Activated CD8-positive, alpha-beta memory T cell treated with anti-CD3 and anti-CD28 coated beads, Interleukin-2, amount 10 ng/mL, durations not matched to agents 7 days and 5 days (primary cell): ENCODE results near the gene PPDPF. TPM values are rescaled to one million over a fixed set of nuclear protein-coding genes. Genes with fewer than 3 reads are reported as not detected.
"Not testable (repeated sequence)": the region's sequence is repeated elsewhere in the genome, so short reads cannot be mapped to it uniquely, and the experiment has no call there.

ENCODE experiments used
- ATAC-seq: fragments of 150-1000 bp; cut with Tn5 transposase; one replicate; pipeline ENCODE4 v1.10.0; 2021; ENCODE audit warnings: moderate library complexity
- CTCF ChIA-PET: fragments of 350-600 bp; sonication (Branson Sonifier 250); formaldehyde crosslinking; loops from one replicate; lab custom pipeline; 2021; ENCODE audit warnings: antibody characterized with exemption; lab: Charles Lee
- DNase-seq: peaks from one replicate; pipeline ENCODE4 v3.0.0-alpha.2; 2020
- H3K27ac Mint-ChIP-seq: one replicate; pipeline ENCODE4 v1.8.0; 2021; ENCODE audit warnings: mild to moderate bottlenecking, mixed read lengths
- H3K27me3 Mint-ChIP-seq: one replicate; pipeline ENCODE4 v1.8.0; 2021; ENCODE audit warnings: mixed read lengths
- H3K36me3 Mint-ChIP-seq: one replicate; pipeline ENCODE4 v1.8.0; 2021; ENCODE audit warnings: mild to moderate bottlenecking, mixed read lengths
- H3K4me1 Mint-ChIP-seq: one replicate; pipeline ENCODE4 v1.8.0; 2021; ENCODE audit warnings: mixed read lengths
- H3K4me3 Mint-ChIP-seq: one replicate; pipeline ENCODE4 v1.8.0; 2021; ENCODE audit warnings: mild to moderate bottlenecking, moderate library complexity, mixed read lengths
- H3K9me3 Mint-ChIP-seq: one replicate; pipeline ENCODE4 v1.8.0; 2022; ENCODE audit warnings: low read depth, mixed read lengths
- total RNA-seq, 2 experiments: library from RNA; stranded (reverse); gene quantifications; one replicate each; pipeline ENCODE4 v1.2.3, GENCODE V29; 2021

Gene PPDPF
- total RNA-seq, 2 experiments from 2014 or later: 138 to 237 TPM

DNA sequence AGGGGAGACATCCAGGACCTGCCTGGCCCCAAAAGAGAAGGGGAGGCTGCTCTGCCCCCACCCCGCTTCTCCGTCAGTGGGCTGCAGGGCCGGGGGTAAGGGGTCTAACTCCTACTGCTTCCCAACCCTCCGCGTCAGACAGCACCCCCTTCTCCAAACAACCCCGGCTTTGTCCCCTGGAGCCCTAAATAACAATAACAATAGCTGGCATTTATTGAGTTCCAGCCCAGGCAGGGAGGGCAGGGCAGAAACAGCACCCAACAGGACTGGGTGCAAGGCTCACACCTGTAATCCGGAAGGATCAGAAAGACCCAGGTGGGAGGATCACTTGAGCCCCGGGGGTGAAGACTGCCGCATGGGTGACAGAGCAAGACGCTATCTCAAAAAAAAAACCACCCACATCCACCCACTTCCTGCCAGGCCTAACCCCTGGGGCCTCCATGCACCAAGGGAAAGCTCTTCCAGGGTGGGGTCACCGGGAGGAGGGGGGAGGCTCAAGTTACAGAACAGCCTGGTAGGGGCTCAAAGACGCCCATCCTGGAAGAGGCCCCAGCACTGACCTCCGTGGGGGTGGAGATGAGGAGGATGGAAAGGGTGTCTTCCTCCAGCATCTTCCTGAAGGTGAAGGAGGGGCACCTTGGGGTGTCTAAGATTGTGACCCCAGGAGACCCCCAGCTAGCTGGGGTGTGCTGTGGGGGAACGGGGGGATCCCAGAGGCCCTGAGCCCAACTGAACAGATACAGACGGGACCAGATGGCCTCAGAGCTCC, 32.1 kb downstream of the PPDPF start:
- H3K4me3 Mint-ChIP-seq: peak overlapping the region; percentile 38
- peak; percentile 81 for DNase-seq
- H3K36me3 Mint-ChIP-seq: peaks cover 2% of the 10 kb centered on the region
- peak; percentile 58 for ATAC-seq
- CTCF ChIA-PET: interaction anchor here (1.0 to 4.6 kb wide), 8 partner anchors 9 to 425 kb away, joined by 3 to 34 read pairs (median 4); partner anchors contain the start of genes PPDPF, PTK6 and TPD52L2
- no peaks in the 10 kb centered on the region for H3K9me3 Mint-ChIP-seq
- H3K27ac Mint-ChIP-seq: peak overlapping the region; percentile 86
- peaks cover 14% of the 10 kb centered on the region for H3K4me1 Mint-ChIP-seq
- H3K27me3 Mint-ChIP-seq: peaks cover 23% of the 10 kb centered on the region

DNA sequence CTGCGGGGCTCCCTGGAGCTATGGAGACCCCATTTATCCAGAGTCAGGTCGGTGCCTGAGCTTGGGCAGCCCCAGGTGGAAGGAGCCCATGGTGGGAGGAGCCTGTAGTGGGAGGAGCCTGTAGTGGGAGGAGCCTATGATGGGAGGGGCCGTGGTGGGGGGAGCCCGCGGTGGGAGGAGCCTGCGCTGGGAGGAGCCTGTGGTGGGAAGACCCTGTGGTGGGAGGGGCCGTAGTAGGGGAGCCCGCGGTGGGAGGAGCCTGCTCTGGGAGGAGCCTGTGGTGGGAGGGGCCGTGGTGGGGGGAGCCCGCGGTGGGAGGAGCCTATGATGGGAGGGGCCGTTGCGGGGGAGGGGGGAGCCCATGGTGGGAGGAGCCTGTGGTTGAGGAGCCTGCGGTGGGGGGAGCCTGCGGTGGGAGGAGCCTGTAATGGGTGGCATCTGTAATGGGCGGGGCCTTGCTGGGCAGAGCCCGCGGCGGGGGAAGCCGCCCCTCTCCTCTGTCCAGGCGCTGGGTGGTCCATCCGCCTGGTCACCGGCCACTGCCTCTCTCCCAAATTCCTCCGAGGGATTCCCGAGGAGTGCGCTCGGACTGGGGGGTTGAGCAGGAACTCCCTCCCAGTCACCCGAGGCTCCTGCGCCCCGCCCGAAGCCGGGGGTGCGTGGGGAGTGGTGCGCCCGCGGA, 32.8 kb downstream of the PPDPF start:
- Mint-ChIP-seq H3K9me3 (no peaks in the 10 kb centered on the region), H3K4me3 (peak overlapping the region; percentile 38), H3K36me3 (peaks cover 4% of the 10 kb centered on the region), H3K27ac (peak overlapping the region; percentile 86), H3K4me1 (peaks cover 14% of the 10 kb centered on the region), H3K27me3 (peaks cover 23% of the 10 kb centered on the region)
- ATAC-seq (peak; percentile 73), DNase-seq (peak; percentile 95)
- CTCF ChIA-PET: interaction anchor here (1.0 to 4.6 kb wide), 7 partner anchors 9 to 424 kb away, joined by 3 to 34 read pairs (median 5); partner anchors contain the start of genes PPDPF, PTK6 and TPD52L2

DNA sequence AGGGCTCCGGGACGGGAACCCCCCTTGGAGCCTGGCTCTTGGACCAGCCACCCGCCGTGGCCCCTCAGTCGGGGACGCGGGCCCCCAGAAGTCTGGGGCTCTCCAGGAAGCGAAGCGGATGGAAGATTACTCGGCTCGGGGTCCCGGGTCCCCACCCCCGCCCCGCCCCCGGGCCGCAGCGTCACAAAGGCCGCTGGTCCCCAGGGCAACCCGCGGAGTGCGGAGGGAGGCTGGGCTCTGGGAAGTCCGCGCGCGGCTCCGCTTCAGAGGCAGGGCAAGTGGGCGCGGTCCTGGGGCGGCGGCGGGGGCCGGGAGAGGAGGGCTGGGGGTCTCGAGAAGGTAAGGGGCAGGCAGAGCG, 33.3 kb downstream of the PPDPF start, which contains the start of gene FNDC11:
Gene FNDC11 (plus strand): TSS at position 227 of the 358 bp plus-strand sequence. CDS start 1,505 bp downstream, outside the sequence.
- DNase-seq (peak; percentile 60), ATAC-seq (peak; percentile 13)
- Mint-ChIP-seq H3K27me3 (peaks cover 20% of the 10 kb centered on the region), H3K27ac (peak within 1 kb of the TSS; percentile 86), H3K4me1 (peaks cover 14% of the 10 kb centered on the region), H3K9me3 (no peaks in the 10 kb centered on the region), H3K4me3 (peak within 1 kb of the TSS; percentile 38), H3K36me3 (peaks cover 7% of the 10 kb centered on the region)
- CTCF ChIA-PET: interaction anchor here (1.5 kb wide), 2 partner anchors 9 to 311 kb away, joined by 3 to 4 read pairs; partner anchors contain the start of gene TPD52L2

DNA sequence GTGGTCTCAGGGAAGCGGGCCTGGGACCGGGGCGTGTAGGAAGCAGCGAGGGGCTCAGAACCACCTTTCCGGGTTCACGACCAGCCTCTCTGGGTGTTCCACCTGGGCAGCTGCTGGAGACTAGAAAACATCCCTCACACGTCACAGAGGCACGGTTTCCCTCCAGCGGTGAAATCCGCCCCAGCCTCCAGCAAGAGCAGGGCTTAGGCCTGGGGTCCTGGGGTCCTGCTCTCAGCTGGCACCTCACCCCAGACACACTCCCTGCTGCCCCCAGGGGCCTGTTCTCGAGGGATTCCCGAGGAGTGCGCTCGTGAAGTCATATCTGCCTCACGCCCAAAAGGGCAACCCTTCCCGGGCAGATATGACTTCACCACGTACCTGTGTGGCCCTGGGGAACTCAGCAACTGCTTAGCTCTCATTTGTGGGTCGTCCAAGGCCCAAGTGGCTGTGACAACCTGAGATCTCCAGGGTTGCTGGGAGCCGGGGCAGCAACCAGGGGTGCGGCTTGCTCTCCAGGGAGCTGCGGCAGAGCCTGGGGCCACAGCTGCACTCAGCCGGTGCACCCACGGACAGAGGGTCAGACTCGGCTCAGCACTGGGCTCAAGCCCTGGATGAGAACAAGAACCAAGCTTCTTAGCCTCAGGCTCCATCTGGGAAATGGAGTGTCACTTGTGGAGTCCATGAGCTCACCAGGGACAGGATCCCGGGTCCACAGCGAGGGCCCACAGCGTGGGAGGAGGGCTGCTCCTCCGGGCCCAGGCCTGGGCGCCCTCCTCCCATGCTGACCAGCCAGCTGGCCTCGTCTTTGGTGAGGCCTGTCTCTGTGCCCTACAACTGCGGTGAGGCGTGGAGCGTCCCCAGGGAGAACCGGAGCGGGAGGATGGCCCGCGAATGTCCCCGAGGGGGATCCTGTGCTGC, 34.1 kb downstream of the PPDPF start:
- Mint-ChIP-seq H3K4me1 (peaks cover 14% of the 10 kb centered on the region), H3K9me3 (no peaks in the 10 kb centered on the region), H3K36me3 (peaks cover 10% of the 10 kb centered on the region), H3K4me3 (peak overlapping the region; percentile 26), H3K27ac (no peak overlapping the region), H3K27me3 (peaks cover 15% of the 10 kb centered on the region)
- CTCF ChIA-PET: interaction anchor here (0.9 to 1.5 kb wide), 4 partner anchors 8 to 310 kb away, joined by 3 to 4 read pairs (median 4); partner anchors contain the start of genes RTEL1 and TPD52L2
- ATAC-seq (no peak), DNase-seq (no peak)

DNA sequence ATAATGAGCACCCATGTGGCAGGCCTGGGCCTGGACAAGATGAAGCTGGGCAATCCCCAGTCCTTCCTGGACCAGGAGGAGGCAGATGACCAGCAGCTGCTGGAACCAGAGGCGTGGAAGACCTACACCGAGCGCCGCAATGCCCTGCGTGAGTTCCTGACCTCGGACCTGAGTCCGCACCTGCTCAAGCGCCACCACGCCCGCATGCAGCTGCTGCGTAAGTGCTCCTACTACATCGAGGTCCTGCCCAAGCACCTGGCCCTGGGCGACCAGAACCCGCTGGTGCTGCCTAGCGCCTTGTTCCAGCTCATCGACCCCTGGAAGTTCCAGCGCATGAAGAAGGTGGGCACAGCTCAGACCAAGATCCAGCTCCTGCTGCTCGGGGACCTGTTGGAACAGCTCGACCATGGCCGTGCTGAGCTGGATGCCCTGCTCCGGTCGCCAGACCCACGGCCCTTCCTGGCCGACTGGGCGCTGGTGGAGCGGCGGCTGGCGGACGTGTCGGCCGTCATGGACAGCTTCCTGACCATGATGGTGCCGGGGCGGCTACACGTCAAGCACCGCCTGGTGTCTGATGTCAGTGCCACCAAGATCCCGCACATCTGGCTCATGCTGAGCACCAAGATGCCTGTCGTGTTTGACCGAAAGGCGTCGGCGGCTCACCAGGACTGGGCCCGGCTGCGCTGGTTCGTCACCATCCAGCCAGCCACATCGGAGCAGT, 35.3 kb downstream of the PPDPF start:
- Mint-ChIP-seq H3K27ac (no peak overlapping the region), H3K9me3 (no peaks in the 10 kb centered on the region), H3K27me3 (peaks cover 6% of the 10 kb centered on the region), H3K4me3 (no peak overlapping the region), H3K36me3 (peaks cover 17% of the 10 kb centered on the region), H3K4me1 (peaks cover 14% of the 10 kb centered on the region)
- CTCF ChIA-PET: interaction anchor here (1.3 kb wide), 1 partner anchor 18 kb away, joined by 4 read pairs; no protein-coding TSS in a partner anchor
- no peak for ATAC-seq
- no peak for DNase-seq

DNA sequence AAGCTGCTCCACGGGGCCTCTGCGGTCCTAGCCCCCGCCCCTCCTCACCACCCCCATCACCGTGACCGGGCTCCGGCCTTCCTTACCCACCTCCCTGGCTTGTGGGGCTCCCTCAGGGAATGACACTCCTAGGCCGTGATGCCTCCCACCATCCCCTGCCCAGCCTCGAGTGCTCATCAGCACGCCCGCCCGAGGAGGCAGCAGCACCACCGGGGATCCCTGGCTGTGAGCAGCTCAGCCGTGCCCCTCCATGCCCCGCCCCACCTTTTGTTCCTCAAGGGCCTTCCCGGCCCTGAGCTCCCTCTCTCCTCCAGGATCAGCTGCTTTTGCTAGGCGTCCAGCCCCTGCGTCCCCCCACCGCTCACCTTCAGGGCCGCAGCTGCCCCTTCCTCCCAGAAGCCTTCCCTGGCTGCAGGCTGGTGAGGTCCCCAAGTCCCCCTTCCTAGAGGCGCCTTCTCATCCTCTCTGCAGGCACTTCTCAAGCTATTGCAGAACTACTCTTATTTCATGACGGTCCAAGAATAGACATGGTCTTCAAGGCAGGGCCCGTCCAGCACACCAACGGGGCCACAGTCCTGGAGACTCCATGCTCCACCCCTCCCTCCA, 36.4 kb downstream of the PPDPF start:
- no peaks in the 10 kb centered on the region for H3K9me3 Mint-ChIP-seq
- ATAC-seq (no peak), DNase-seq (no peak)
- peaks cover 3% of the 10 kb centered on the region for H3K27me3 Mint-ChIP-seq
- H3K36me3 Mint-ChIP-seq: peaks cover 25% of the 10 kb centered on the region
- H3K27ac Mint-ChIP-seq: no peak overlapping the region
- no peak overlapping the region for H3K4me3 Mint-ChIP-seq
- CTCF ChIA-PET: interaction anchor here (1.1 kb wide), 1 partner anchor 18 kb away, joined by 3 read pairs; no protein-coding TSS in a partner anchor
- H3K4me1 Mint-ChIP-seq: peaks cover 13% of the 10 kb centered on the region

DNA sequence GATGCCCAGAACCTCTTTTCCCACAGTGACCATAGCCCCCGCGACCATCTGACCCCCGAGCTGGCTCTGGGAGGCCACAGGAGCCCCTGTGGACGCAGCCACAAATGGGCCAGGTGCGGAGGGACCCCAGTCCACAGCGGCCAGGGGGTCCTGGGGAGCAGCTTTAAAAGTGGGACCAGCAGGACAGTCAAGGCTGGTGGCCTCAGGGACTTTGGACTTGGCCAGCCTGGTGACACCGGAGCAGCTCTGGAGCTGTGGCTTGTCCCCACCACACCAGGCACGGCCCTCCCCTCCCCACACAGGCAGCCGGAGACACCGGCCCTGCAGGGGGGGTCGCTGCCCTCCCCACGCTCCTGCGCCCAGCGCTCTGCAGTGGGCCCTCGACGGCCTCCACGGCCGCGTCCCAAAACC, 36.9 kb downstream of the PPDPF start:
- DNase-seq (no peak), ATAC-seq (no peak)
- no peaks in the 10 kb centered on the region for H3K9me3 Mint-ChIP-seq
- peaks cover 2% of the 10 kb centered on the region for H3K27me3 Mint-ChIP-seq
- no peak overlapping the region for H3K4me3 Mint-ChIP-seq
- CTCF ChIA-PET: interaction anchor here (1.1 kb wide), 1 partner anchor 19 kb away, joined by 3 read pairs; no protein-coding TSS in a partner anchor
- no peak overlapping the region for H3K27ac Mint-ChIP-seq
- H3K4me1 Mint-ChIP-seq: peaks cover 8% of the 10 kb centered on the region
- H3K36me3 Mint-ChIP-seq: peaks cover 25% of the 10 kb centered on the region

DNA sequence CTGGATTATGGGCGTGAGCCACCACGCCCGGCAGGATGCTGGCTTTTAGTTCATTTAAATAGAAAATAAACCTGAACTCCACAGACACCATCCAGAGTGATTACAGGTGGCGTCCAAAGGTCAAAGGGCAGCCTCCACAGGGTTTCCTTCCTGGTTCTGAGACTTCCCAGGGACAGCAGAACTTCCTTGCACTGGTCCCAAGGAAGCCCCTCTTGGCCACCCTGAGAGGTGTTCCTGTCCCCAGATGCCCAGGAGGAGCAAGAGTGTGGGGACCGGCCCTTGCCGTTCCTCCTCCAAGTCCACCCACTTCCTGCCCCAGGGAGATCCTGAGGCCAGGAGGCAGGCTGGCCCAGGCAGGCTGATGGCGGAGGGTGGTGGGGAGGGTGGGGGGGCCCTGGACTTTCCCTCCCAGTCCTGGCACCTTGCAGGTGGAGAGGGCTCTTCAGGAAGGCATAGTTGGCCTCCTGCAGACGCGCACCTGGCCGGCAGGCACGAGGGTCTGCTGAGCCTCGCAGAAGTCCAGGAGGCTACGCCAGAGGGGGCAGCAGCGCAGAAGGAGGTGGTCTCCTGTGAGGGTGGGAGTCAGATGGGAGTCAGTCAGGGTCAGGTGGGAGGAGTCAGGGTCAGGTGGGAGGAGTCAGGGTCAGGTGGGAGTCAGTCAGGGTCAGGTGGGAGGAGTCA, 38.4 kb downstream of the PPDPF start:
- Mint-ChIP-seq H3K36me3 (peaks cover 25% of the 10 kb centered on the region), H3K9me3 (no peaks in the 10 kb centered on the region), H3K4me1 (no peaks in the 10 kb centered on the region), H3K27ac (no peak overlapping the region), H3K27me3 (no peaks in the 10 kb centered on the region), H3K4me3 (no peak overlapping the region)
- no peak for DNase-seq
- CTCF ChIA-PET: no interaction called here
- ATAC-seq: no peak

DNA sequence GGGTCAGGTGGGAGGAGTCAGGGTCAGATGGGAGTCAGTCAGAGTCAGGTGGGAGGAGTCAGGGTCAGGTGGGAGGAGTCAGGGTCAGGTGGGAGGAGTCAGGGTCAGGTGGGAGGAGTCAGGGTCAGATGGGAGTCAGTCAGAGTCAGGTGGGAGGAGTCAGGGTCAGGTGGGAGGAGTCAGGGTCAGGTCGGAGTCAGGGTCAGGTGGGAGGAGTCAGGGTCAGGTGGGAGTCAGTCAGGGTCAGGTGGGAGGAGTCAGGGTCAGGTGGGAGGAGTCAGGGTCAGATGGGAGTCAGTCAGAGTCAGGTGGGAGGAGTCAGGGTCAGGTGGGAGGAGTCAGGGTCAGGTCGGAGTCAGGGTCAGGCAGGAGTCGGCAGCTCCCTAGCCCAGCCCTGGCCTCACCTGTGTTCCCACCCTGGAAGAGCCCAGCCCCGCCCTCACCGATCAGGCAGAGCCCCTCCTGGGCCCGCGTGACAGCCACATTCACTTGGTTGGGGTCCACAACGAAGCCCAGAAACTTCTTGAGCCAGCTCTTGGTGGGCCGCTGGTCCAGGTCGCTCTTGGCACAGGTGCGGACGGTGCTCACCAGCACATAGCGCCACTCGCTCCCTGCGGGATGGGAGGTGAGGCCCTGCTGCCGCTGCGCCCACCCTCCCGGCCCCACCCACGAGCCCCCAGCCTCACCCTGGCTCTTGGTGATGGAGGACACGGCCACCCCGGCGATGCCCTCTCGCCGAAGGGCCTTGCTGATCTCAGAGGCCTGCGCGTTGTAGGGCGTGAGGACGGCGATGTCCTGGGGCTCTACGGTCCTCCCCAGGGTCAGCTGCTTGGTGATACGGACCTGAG, 39.1 kb downstream of the PPDPF start:
- H3K36me3 Mint-ChIP-seq: peaks cover 30% of the 10 kb centered on the region
- H3K4me1 Mint-ChIP-seq, H3K9me3 Mint-ChIP-seq, H3K27ac Mint-ChIP-seq, ATAC-seq, H3K4me3 Mint-ChIP-seq, DNase-seq, CTCF ChIA-PET, H3K27me3 Mint-ChIP-seq: not testable (repeated sequence)

DNA sequence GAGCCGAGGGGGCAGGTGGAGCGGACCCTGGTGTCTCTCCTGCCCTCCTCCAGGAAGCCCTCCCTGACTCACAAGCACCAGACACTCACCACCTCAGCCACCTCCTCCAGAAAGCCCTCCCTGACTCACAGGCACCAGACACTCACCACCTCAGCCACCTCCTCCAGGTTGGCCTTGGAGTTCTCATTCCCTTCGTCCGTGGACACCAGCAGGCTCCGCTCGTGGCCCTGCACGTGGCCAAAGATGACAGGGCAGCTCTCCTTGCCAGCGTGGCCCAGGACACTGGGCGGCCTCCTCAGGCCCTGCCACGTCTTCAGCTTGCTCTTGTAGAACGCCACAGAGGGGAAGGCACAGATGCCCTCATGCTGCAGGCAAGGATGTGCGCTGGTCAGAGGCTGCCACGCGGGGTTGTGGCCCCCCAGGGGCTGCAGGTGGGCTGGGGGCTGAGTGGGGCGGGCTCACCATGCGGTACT, 39.8 kb downstream of the PPDPF start:
- H3K4me1 Mint-ChIP-seq: no peaks in the 10 kb centered on the region
- DNase-seq (no peak), ATAC-seq (no peak)
- no peaks in the 10 kb centered on the region for H3K9me3 Mint-ChIP-seq
- no peak overlapping the region for H3K27ac Mint-ChIP-seq
- H3K27me3 Mint-ChIP-seq: no peaks in the 10 kb centered on the region
- CTCF ChIA-PET: no interaction called here
- peaks cover 31% of the 10 kb centered on the region for H3K36me3 Mint-ChIP-seq
- no peak overlapping the region for H3K4me3 Mint-ChIP-seq
